Stimulated activated CD8-positive, alpha-beta memory T cell treated with anti-CD3 and anti-CD28 coated beads, Interleukin-7, amount 100 ng/mL, for 4 hours (primary cell): ENCODE results near the gene DNAH17.

ENCODE experiments used
- DNase-seq, 2 donors: peaks; one replicate each; pipeline ENCODE4 v3.0.0-alpha.2; 2020; ENCODE audit warnings: low read depth in 2 of 2

Gene DNAH17

DNA sequence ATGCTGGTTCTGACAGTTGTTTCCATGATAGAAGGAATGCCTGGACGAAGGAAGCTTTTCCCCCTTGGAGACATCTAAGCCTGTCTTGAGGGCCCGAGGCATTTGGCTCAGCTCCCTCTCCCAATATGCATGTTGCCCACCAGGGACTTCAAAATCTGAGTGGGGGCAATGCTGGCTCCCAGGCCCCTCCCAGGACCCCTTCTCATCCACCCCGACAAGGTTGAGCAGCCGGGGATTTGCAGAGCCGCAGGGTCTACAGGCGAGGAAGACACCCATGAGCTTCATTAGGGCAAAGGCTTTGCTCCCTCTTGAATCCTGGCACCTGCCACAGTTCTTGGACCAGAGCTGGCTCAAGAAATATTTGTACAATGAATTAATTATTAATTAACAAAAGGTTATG lies 25.1 kb upstream of the DNAH17 start:
- DNase-seq: no peak

DNA sequence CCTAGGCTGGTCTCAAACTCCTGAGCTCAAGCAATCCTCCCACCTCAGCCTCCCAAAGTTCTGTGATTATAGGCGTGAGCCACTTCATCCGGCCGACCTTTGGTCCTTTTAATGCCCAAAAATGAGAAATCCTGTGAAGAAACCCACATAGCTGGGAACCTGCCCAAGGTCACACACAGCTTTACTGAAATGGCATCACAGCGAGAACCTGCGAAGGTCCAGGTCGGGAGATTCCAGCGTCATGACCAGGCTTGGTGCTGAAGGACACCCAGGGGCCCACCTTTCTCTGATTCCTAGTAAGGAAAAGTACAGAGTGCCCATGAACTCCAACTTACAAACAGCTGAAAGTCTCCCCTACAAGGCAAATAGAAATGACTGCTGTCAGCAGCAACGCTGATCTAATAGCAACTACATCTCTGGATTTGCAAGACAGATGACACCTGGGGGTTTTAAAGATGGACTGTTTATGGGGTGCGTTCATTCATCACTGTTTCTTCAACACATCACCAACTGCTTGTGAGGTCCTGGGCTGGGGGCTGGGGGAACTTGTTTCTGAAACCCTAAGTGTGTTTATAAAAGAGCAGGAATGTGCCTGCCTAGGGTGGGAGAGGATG lies 24.5 kb upstream of the DNAH17 start:
- no peak for DNase-seq

DNA sequence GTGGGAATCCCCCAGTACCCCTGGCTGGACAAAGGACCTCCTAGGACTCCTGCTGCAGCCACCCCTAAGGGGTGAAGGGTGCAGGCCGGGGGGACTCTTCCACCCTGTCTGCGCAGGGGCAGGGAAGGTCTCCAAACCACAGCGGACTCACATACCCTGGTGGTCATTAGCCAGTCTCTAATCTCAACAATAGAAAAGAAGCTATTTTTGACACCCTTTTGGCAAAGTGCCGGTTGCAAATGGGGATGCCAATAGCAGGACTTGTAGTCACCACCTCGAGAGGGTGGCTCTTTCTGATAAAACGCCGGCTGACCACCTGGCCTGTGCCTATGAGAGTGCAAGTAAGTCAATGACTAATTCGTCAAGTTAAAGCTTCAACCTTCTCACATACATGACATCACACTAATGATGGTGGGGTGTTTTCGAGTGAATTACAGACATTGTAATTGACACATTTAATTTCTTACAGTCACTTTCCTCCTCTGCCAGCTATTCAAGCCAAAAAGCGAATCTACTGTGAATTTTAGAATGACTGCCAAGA lies 23.1 kb upstream of the DNAH17 start:
- DNase-seq: no peak

DNA sequence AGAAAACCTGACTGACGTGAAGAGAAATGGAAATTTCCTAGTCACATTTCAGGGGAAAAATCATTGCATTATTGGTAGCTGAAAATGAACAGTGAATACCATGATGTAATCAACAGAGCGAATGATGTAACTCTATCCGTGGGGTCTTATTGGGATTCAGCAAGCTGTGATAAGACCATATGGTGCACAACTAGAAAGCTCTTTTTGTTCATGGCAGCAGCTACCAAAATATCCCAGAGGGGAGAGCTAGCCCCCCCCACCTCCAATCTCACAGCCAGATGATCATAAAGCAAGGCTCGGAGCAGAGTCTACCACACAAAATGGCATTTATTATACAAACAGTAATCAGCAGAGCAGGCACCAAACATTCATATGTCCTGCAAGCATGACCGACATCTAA lies 22.2 kb upstream of the DNAH17 start:
- no peak for DNase-seq

DNA sequence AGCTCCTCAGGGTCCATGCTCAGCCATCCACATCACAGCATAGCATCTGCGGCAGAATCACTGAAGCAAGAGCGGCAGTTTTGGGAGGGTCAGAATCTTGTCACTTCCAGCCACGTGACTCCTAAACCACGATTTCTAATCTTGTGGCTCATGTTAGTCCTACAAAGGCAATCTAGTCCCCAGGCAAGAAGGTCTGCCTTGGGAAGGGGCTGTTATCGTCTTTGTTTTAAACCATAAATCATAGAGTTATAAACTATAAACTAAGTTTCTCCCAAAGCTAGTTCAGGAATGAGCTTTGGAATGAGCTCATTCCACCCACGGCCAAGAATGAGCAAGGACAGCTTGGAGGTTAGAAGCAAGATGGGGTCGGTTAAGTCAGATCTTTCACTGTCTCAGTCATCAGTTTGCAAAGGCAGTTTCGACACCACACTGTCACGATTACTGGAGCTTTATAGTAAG lies 20.8 kb upstream of the DNAH17 start:
- DNase-seq: no peak

DNA sequence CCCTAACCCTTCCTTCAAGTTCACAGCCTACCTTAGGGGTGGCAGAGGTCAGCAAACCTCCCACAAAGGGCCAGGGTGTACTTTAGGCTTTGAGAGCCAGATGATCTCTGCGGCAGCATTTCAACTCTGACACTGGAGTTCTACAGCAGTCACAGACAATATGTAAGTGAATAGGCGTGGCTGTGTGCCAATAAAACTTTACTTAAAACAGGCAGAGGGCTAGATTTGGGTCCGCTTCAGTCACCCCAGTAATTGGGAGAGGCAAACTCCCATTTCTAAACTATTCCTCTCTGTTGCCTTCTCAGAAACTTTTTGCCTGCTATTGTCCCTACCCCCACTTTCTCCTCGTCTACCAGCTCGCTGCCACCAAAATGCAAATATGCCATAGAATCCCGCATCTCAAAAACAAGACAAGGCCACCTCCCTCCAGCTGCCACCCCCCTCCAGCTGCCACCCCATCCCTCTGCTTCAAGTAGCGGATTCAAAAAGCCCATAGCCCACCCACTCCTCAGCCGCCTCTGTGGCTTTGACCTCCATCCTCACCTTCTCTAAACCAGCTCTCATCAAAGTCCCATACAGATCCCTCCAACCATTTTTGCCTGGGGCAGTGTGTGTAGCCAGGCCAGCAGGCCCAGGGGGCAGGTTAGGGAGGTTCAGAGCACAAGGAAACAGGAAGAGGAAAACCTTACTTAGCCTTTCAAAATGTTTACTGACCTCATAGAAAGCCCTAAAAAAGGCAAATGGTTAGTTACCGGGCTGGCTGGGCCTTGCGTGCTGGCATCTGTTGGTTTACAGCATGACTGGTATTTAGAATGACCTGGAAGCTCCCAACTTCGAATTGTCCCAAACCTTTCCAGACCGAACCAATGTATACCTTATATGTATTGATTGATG lies 19.9 kb upstream of the DNAH17 start:
- DNase-seq: no peak

DNA sequence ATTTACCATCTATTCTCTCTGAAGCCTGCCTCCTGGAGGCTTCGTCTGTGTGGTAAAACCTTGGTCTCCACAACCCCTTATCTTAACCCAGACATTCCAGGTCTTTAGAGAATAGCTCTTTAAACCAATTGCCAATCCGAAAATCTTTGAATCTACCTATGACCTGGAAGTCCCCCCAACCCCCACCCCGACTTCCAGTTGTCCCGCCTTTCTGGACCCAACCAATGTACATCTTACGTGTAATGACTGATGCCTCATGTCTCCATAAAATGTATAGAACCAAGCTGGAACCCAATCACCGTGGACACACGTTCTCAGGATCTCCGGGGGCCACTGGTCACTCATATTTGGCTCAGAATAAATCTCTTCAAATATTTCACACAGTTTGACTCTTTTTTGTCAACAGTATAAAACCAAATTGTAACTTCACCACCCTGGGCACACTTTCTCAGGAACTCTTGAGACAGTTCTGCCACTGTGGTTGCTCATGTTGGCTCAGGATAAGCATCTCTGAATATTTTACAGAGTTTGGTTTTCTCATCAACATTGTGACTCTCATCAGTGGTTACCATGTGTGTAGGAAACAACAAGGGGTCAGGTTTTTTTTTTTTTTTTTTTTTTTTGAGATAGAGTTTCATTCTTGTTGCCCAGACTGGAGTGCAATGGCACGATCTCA lies 18.1 kb upstream of the DNAH17 start:
- DNase-seq: no peak

DNA sequence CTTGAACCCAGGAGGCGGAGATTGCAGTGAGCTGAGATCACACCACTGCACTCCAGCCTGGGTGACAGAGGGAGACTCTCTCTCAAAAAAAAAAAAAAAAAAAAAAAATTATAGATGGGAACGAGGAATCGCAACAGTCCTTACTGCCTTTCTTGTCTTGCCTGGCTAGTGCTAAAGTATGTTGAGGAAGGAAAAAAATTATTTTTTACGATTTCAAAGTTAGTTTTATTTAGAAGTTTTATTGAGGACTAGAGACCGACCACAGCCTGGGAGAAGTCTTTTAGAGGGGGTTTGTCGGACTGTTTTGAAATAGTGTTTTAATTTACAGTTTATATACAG lies 15.8 kb upstream of the DNAH17 start:
- no peak for DNase-seq

DNA sequence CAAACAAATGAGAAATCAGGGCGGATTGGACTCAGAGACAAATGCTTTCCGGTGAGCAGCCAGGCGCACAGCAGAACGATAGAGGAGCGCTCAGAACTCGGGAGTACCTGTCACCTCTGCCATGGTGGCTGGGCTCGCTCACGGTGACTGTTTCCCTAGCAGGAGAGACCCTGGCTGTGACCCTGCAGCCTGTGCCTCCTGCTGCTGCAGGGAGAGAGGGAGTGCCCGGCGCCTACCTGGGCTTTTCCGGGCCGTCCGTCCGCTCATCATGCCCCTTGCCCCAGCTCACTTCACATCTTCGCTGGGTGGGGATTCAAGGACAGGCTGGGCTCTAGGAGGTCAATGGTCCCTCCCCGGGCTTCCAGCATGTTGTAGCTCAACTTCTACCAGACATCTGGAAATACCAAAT lies 14.1 kb upstream of the DNAH17 start:
- no peak for DNase-seq

DNA sequence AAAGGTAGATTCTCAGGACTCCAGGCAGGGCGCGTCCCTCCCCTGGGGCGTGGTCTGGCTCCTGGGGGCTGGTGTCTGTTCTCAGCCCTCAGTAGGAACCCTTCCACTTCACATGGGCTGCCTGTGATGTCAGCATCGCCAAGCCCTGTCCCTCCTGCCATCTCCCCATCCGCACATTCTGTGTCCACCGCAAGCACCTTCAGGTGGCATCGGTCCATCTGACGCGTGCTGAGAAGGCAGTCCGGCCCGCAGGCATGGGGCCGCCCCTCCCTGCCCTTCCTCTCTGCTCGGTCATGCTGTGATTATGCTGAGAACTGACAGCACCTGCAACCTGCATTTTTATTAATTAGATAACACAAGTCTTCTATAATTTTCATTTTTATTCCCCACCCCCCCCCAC lies 12.7 kb upstream of the DNAH17 start:
- DNase-seq: no peak

DNA sequence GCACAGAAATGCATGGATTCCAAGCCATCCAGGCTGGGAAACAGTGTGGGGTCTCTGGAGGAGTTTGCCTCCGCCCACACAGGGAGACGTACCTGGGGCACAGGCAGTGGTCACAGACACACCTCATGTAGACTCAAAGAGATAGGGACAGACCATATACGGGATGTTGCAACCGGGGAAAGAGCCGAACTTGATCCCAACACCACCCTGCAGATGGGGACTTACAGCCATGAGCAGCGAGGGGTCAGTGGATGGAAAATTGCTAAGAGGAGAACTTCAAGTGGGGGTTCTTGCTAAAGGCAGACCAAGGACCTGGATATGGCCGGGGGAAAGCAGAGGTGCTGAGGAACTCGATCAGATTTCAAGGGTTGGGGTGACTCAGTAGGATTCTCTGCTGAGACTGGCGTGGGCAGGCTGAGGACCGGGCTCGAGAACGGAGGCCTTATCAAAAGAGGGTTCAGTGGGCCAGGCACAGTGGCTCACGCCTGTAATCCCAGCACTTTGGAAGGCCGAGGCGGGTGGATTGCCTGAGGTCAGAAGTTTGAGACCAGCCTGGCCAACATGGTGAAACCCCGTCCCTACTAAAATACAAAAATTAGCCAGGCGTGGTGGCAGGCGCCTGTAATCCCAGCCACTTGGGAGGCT lies 12.0 kb upstream of the DNAH17 start:
- no peak for DNase-seq

DNA sequence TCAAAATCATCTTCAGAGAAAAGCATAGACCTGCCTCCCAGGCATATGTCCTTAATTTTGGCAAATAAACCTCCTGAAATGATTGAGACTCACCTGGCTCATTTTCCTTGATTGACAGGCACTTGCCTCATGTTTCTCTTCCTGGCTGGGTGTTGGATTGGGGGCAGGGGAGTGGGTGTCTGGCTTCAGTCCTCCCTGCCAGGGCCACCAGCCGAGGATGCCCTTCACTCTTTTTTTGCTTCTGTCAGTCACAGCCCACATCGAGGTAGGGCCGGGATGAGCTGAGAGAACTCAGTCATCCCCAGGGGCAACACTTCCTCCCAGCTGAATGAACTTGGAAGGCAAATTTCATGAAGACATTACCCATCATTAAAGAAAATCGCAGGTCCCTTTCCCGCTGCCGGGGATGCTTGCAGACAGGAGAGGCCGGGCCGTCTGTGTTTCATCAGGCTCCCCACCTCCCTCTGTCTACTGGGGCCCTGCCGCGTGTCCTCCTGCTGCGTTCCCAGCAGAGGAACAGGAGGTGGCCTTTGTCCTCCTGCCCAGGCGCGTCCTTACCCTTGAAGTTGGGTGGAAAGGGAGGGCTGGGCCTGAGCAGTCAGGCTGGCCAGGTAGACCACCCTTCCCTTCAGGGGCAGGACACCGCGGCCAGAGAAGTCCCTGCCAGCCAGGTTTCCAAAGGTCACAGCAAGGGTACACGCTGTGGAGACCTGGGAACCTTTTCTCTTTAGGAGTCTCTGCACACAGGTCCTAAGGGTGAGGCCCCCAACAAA lies 11.2 kb upstream of the DNAH17 start:
- DNase-seq: no peak

DNA sequence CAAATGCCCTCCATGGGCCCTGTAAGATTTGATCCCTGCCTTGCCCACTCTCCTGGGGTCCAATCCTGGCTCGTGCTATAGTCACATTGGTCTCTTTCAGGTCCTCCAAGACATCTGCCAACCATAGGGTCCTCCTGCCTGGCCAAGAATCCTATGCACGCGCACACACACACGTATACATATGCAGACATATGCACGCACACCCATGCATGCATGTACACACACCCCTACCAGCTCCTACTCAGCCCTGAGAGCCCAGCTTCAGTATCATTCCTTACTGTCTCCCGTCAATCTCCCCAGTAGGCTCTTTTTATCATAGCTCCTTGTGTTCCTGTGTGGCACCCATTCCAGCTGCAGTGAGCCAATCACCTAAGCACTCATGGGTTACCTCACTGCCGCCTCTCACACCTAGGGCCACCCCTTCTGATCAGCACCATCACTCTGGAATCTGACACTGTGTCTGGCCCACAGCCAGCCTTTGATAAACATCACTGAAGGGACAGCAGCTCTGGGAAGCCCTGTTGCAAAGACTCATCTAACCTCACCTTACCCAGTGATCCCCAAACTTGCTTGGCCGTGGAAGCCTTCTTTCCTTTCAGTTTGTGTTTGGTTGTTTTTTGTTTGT lies 7.9 kb upstream of the DNAH17 start:
- no peak for DNase-seq

DNA sequence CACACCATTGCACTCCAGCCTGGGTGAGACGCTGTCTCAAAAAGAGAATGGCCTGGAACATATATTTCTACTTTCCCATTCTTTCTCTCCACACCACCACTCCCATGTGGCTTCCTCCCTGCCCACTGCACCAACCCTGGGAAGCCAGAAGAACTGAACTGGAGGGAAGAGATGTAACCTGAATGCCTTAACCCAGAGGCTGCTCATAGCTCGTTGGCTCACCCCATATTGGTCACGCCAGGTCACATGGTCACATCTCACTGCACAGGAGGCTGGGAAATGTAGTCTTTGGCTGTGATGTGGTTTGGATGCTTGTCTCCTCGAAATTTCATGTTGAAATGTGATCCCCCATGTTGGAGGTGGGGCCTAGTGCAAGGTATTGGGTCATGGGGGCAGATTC lies 5.9 kb upstream of the DNAH17 start:
- DNase-seq: no peak

DNA sequence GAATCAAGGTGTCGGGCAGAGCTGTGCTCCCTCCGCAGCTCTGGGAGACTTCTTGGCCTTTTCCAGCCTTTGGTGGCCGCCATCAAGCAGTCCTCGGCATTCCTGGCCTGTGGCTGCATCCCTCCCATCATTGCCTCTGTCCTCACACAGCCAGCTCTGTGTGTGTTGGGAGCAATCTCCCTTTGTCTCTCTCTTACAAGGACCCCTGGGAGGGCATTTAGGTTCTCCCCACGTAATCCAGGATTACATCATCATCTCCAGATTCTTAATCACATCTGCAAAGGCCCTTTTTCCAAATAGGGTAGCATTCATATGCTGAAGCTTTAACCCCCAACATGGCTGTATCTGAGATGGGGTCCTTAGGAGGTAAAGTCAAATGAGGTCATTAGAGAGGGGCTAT lies 4.1 kb upstream of the DNAH17 start:
- DNase-seq: no peak

DNA sequence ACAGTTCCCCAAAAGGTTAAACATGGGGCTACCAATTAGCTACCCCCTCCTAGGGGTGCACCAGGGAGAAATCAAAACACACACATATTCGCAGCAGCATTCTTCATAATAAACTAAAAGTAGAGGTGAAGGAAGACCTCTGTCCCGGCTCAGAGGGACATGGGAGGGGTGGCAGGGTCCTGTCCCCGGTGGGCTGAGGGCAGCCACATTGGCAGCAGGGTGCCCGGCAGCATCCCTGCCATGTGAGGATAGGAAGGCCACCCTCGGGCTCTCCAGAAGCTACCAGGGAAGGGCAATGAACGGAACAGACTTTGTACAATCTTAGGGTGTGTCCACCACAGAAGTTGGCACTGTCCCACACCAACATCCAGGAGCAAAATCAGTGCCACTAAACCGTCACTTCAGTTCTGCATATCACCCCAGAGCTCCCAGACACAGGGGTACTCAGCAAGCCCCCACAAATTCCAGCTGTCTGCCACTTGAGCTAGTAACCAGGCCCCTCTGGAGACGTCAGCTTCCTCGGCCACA lies 3.1 kb upstream of the DNAH17 start:
- DNase-seq: no peak

DNA sequence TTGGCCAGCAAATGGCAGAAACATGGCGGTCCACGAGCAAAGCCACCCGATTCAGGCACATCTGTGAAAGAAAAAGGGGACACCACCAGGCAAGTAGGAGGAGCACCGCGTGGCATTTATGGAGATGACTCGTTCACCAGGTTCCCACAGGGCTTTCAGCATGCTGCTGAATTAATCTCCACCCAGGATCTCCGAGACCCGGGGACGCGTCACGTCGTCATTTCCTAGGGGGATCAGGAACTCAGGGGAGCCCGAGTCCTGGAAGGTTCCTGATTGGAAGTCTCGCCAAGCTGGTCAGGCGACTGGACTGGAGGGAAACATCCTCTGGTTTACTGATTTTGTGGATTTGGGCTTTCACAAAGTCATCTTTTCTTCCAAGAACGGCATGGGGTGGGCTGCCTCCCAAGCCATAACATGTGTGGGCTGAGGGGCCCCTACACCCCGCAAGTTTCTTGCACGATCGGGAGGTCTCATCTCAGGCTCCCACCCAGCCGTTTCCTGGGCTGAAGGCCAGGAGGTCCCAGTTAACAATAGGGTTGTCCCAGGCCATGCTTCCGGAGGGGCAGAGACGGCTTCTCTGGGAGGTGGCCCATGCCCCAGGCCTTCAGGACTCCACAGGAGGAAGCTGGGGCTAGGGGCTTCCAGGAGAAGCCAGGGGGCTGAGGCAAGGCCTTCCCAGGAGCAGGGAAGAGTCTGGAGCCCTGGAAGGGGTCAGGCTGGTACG lies 645 bp downstream of the DNAH17 start:
- no peak for DNase-seq

DNA sequence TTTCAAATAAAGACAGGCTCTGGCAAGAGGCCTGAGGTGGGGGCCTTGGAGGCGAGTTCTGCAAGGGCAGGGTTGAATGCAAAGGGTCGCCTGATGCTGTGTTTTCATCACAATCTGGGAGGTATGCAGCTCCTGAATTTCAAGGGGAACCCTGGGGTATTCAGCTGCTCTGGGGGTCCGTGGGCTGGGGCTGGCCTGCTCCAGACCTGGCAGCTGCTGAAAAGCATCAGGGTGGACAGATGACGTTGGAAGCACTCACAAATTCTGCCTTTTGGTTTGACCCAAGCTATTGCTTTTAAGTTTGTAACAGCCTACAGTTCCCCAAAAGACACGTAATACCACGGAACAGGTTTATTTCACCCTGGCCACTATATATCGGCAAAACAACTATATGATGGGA lies 1.3 kb downstream of the DNAH17 start:
- no peak for DNase-seq

DNA sequence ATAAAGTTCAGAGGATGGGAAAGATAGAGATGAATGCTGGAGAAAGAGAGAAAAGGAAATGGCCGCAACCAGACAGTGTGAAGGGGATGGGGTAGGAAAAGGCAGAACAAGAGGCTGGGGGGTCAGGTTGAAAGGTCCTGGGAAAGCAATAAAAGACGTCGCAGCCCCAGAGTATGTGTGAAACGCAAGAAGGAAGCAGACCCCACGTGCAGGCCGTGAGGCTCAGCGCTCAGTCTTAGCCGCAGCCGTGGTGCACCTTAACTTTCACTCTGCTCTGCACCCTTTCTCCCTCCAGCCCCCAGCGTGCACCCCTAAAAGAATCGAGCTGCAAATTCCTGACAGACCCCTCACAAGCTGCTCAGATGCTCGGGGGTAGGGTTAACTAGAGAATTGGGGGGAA lies 1.9 kb downstream of the DNAH17 start:
- DNase-seq: no peak

DNA sequence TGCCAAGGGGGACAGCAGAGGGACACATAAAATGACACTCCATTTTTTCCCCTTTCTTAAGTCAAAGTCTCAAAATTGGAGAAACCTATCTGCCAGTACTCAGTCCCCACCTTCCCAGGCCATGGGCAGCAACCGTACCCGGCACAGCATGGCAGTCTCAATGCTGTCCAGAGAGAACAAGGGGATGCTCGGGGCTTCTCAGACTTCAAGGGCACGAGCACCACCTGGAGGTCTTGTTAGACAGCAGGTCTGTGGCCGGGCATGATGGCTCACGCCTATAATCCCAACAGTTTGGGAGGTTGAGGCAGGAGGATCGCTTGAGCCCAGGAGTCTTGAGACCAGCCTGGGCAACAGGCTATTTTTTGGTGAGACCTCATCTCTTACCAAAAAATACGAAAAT lies 3.2 kb downstream of the DNAH17 start:
- DNase-seq: no peak
